K562 (cell line): ENCODE results near the gene NUP62.

Experiments
- CHD2 ChIP-seq: IDR thresholded peaks from 2 replicates; pipeline ENCODE4 v1.6.1; 2011; ENCODE audit warnings: low read depth, low read length
- ESRRA ChIP-seq: fragments of 450-650 bp; IDR thresholded peaks from 2 replicates; pipeline ENCODE4 v1.6.1; 2014; ENCODE audit warnings: low read depth, mild to moderate bottlenecking, moderate library complexity, borderline replicate concordance
- MEF2D ChIP-seq: conservative IDR thresholded peaks from 2 replicates; pipeline ENCODE4 v1.6.1; 2016; ENCODE audit warnings: low read depth, missing genetic modification characterization, missing compliant biosample characterization
- NKRF ChIP-seq: fragments of 450-650 bp; IDR thresholded peaks from 2 replicates; pipeline ENCODE4 v1.6.1; 2016; ENCODE audit warnings: borderline replicate concordance
- NRF1 ChIP-seq, 2 experiments: fragments of 450-650 bp; IDR thresholded peaks in 1 of 2; conservative IDR thresholded peaks in 1 of 2; 2 replicates each; pipeline ENCODE4 v1.6.1; 2014; ENCODE audit warnings: mild to moderate bottlenecking in 2 of 2
- PCBP2 ChIP-seq: fragments of 200-400 bp; formaldehyde crosslinking; IDR thresholded peaks from 2 replicates; pipeline ENCODE4 v1.6.1; 2018; ENCODE audit warnings: low read length, low read depth, mild to moderate bottlenecking, moderate library complexity; ENCODE audit not compliant: poor library complexity, severe bottlenecking
- POLR2A ChIP-seq: fragments of 450-650 bp; conservative IDR thresholded peaks from 2 replicates; pipeline ENCODE4 v1.6.1; 2016
- POLR3A ChIP-seq: IDR thresholded peaks from 2 replicates; pipeline ENCODE4 v1.6.1; 2011; ENCODE audit warnings: borderline replicate concordance, mild to moderate bottlenecking, moderate library complexity; ENCODE audit not compliant: insufficient read length, insufficient read depth; ENCODE audit errors: extremely low read depth
- XRCC3 ChIP-seq: fragments of 450-650 bp; IDR thresholded peaks from 2 replicates; pipeline ENCODE4 v1.6.1; 2017; ENCODE audit warnings: mild to moderate bottlenecking, moderate library complexity
- ZBTB40 ChIP-seq, 2 experiments: fragments of 450-650 bp in 1 of 2; sonication (generic) in 1 of 2; formaldehyde crosslinking in 1 of 2; IDR thresholded peaks; 2 replicates each; pipeline versions ENCODE4 v1.7.1 to v1.9.0; 2016 to 2022; ENCODE audit warnings: inconsistent platforms in 1 of 2, mild to moderate bottlenecking in 1 of 2, missing genetic modification reagents in 1 of 2
- TF ChIP-seq, protein P1 (sequence below): fragments of 450-650 bp; formaldehyde crosslinking; IDR thresholded peaks from 2 replicates; pipeline ENCODE4 v1.4.0; 2022; ENCODE audit warnings: missing genetic modification characterization
- TF ChIP-seq, protein P2 (sequence below), 3 experiments: IDR thresholded peaks in 2 of 3; conservative IDR thresholded peaks in 1 of 3; 2 replicates each; pipeline ENCODE4 v1.5.1; 2011 to 2012; ENCODE audit warnings: low read length in 3 of 3, mild to moderate bottlenecking in 3 of 3, control low read depth in 2 of 3, improper control_type of control experiment in 1 of 3, inconsistent platforms in 1 of 3, low read depth in 1 of 3, mixed read lengths in 1 of 3, moderate library complexity in 1 of 3; ENCODE audit not compliant: insufficient read depth in 2 of 3
- TF ChIP-seq, protein P3 (sequence below): sonication (generic); formaldehyde crosslinking; IDR thresholded peaks from 2 replicates; pipeline ENCODE4 v1.8.0; 2022; ENCODE audit warnings: mild to moderate bottlenecking, missing genetic modification reagents

DNA sequence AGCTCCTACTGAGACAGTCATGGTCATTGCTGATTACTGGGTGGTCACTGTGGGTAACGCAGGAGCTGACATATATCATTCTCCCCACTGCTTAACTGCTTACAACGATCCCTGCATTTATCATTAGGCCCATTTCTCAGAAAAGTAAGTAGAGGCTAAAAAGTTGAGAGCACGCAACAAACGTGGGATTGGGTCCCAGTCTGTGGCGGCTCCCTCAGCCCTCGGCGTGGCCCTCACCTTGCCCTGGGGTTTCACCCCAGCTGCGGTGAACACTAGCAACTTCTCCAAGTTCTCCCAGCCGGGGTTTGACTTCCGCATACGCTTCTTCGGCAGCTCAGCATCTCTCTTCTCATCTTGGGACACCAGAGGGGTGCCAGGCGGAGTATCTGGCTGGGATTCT is 64.4 kb downstream of the NUP62 start:
- TF ChIP-seq CHD2 (no peak), XRCC3 (no peak), PCBP2 (no peak), NRF1 (conservative IDR thresholded peaks at IDR 0.05 in 1 of 2, IDR thresholded peaks at IDR 0.05 in 1 of 2) (no peak), POLR2A (no peak), MEF2D (tag) (no peak), ZBTB40 (IDR thresholded peaks at IDR 0.05) (no peak), ZBTB40 (CRISPR knock-in tag; IDR thresholded peaks at IDR 0.05) (no peak), POLR3A (no peak), NKRF (no peak; the same call in 1 of the 2 replicates), ESRRA (no peak)
- TF ChIP-seq, protein P1, sequence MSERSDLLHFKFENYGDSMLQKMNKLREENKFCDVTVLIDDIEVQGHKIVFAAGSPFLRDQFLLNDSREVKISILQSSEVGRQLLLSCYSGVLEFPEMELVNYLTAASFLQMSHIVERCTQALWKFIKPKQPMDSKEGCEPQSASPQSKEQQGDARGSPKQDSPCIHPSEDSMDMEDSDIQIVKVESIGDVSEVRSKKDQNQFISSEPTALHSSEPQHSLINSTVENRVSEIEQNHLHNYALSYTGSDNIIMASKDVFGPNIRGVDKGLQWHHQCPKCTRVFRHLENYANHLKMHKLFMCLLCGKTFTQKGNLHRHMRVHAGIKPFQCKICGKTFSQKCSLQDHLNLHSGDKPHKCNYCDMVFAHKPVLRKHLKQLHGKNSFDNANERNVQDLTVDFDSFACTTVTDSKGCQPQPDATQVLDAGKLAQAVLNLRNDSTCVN (CRISPR knock-in tag) = no peak
- TF ChIP-seq, protein P2, sequence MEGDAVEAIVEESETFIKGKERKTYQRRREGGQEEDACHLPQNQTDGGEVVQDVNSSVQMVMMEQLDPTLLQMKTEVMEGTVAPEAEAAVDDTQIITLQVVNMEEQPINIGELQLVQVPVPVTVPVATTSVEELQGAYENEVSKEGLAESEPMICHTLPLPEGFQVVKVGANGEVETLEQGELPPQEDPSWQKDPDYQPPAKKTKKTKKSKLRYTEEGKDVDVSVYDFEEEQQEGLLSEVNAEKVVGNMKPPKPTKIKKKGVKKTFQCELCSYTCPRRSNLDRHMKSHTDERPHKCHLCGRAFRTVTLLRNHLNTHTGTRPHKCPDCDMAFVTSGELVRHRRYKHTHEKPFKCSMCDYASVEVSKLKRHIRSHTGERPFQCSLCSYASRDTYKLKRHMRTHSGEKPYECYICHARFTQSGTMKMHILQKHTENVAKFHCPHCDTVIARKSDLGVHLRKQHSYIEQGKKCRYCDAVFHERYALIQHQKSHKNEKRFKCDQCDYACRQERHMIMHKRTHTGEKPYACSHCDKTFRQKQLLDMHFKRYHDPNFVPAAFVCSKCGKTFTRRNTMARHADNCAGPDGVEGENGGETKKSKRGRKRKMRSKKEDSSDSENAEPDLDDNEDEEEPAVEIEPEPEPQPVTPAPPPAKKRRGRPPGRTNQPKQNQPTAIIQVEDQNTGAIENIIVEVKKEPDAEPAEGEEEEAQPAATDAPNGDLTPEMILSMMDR (IDR thresholded peaks at IDR 0.05 in 2 of 3, conservative IDR thresholded peaks at IDR 0.05 in 1 of 3; ENCODE audit: insufficient read depth in 2 of 3, low read depth in 1 of 3, low read length in 3 of 3) = no peak
- TF ChIP-seq, protein P3, sequence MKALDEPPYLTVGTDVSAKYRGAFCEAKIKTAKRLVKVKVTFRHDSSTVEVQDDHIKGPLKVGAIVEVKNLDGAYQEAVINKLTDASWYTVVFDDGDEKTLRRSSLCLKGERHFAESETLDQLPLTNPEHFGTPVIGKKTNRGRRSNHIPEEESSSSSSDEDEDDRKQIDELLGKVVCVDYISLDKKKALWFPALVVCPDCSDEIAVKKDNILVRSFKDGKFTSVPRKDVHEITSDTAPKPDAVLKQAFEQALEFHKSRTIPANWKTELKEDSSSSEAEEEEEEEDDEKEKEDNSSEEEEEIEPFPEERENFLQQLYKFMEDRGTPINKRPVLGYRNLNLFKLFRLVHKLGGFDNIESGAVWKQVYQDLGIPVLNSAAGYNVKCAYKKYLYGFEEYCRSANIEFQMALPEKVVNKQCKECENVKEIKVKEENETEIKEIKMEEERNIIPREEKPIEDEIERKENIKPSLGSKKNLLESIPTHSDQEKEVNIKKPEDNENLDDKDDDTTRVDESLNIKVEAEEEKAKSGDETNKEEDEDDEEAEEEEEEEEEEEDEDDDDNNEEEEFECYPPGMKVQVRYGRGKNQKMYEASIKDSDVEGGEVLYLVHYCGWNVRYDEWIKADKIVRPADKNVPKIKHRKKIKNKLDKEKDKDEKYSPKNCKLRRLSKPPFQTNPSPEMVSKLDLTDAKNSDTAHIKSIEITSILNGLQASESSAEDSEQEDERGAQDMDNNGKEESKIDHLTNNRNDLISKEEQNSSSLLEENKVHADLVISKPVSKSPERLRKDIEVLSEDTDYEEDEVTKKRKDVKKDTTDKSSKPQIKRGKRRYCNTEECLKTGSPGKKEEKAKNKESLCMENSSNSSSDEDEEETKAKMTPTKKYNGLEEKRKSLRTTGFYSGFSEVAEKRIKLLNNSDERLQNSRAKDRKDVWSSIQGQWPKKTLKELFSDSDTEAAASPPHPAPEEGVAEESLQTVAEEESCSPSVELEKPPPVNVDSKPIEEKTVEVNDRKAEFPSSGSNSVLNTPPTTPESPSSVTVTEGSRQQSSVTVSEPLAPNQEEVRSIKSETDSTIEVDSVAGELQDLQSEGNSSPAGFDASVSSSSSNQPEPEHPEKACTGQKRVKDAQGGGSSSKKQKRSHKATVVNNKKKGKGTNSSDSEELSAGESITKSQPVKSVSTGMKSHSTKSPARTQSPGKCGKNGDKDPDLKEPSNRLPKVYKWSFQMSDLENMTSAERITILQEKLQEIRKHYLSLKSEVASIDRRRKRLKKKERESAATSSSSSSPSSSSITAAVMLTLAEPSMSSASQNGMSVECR (CRISPR knock-in tag) = no peak
